Uterus (tissue), 2 donors: ENCODE data around the gene RGSL1.

Source experiments
- CTCF ChIP-seq, 4 experiments: fragments of 200-600 bp in 2 of 4; fragments of 450-650 bp in 2 of 4; sonication (generic) in 2 of 4; IDR thresholded peaks; one replicate each; pipeline ENCODE4 v1.5.1; 2016 to 2019; ENCODE audit warnings: antibody characterized with exemption in 4 of 4, mild to moderate bottlenecking in 2 of 4, moderate library complexity in 1 of 4
- POLR2A ChIP-seq, 2 donors: fragments of 450-650 bp; IDR thresholded peaks; one replicate each; pipeline ENCODE4 v1.6.1; 2016; ENCODE audit warnings: antibody characterized with exemption in 2 of 2, mild to moderate bottlenecking in 1 of 2, moderate library complexity in 1 of 2

DNA sequence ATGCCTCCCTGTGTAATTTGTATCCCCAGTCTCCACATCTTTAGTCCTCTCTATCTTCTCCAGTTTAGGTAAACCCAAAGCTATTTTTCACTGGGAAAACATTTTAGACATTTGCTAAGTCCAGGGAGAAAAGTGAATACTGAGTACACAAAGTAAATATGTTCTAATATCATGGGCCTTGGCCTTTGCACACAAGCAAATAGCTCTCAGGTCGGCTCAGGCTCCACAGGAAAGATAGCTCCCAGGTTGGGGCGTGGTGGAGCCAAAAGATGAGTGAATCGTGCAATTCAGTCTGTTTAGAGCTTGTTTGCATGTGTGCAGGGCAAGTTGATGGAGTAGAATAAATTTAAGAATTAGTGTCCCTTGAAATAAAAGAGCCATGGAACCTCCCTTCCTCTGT lies 7.9 kb downstream of the RGSL1 start:
- no peak for TF ChIP-seq CTCF (IDR thresholded peaks at IDR 0.05)
- TF ChIP-seq POLR2A (IDR thresholded peaks at IDR 0.05): no peak
